Lung (tissue), 12 donors: ENCODE results near the gene UQCRC2. TPM values are rescaled to one million over a fixed set of nuclear protein-coding genes. Genes with fewer than 3 reads are reported as not detected.

Experiments used
- ATAC-seq: fragments of 200-7000 bp; cut with Tn5 transposase; one replicate; pipeline ENCODE4 v1.9.1; 2020; ENCODE audit warnings: moderate number of reproducible peaks; ENCODE audit not compliant: insufficient read depth, low FRiP score
- DNase-seq, 3 donors: peaks; one replicate each; pipeline ENCODE4 v3.0.0-alpha.2; 2013 to 2017
- H3K27ac ChIP-seq, 2 donors: one replicate each; pipeline ENCODE4 v1.5.1; 2013; ENCODE audit warnings: mild to moderate bottlenecking in 2 of 2, moderate library complexity in 2 of 2, control low read depth in 1 of 2, inconsistent platforms in 1 of 2, low read depth in 1 of 2, low read length in 1 of 2
- H3K27me3 ChIP-seq, 3 donors: one replicate each; pipeline ENCODE4 v1.5.1; 2013; ENCODE audit warnings: low read length in 2 of 3; ENCODE audit not compliant: control insufficient read depth in 3 of 3, insufficient read depth in 3 of 3
- H3K36me3 ChIP-seq, 4 donors: one replicate each; pipeline ENCODE4 v1.5.1; 2013; ENCODE audit warnings: low read length in 4 of 4, mild to moderate bottlenecking in 1 of 4, moderate library complexity in 1 of 4; ENCODE audit not compliant: control insufficient read depth in 4 of 4, insufficient read depth in 4 of 4
- H3K4me1 ChIP-seq, 5 donors: one replicate each; pipeline ENCODE4 v1.5.1; 2013; ENCODE audit warnings: low read length in 5 of 5, mild to moderate bottlenecking in 2 of 5, moderate library complexity in 1 of 5; ENCODE audit not compliant: control insufficient read depth in 5 of 5, insufficient read depth in 5 of 5
- H3K4me3 ChIP-seq: one replicate; pipeline ENCODE4 v1.5.1; 2013; ENCODE audit warnings: mild to moderate bottlenecking, control low read depth, moderate library complexity
- H3K9ac ChIP-seq, 2 donors: one replicate each; pipeline ENCODE4 v1.5.1; 2013; ENCODE audit warnings: low read length in 2 of 2, control low read depth in 1 of 2; ENCODE audit not compliant: insufficient read depth in 1 of 2
- H3K9me3 ChIP-seq, 4 donors: one replicate each; pipeline ENCODE4 v1.5.1; 2013; ENCODE audit warnings: low read length in 3 of 4, mild to moderate bottlenecking in 1 of 4, moderate library complexity in 1 of 4; ENCODE audit not compliant: control insufficient read depth in 4 of 4, insufficient read depth in 3 of 4
- CTCF ChIP-seq: IDR thresholded peaks from 2 replicates; pipeline ENCODE4 v1.5.1; 2012; ENCODE audit warnings: mild to moderate bottlenecking; ENCODE audit errors: control extremely low read depth, extremely low read depth
- WGBS, 2 donors: extraction: QIAGEN DNeasy Blood & Tissue Kit; methylation state at CpG; one replicate each; pipeline ENCODE4 v1.1.7; 2013; 5-methylcytosine and 5-hydroxymethylcytosine counted together
- polyA plus RNA-seq, 2 donors: library from polyadenylated mRNA; stranded (reverse); fragments of 200-250 nt; gene quantifications; one replicate each; pipeline ENCODE4 v1.2.1, GENCODE V29; 2013
- total RNA-seq, 2 donors: library from RNA; depleted of rRNA in 1 of 2; stranded (reverse); fragments of >200 nt in 1 of 2; gene quantifications; one replicate each; pipeline ENCODE4 v1.2.1, GENCODE V29; 2014 to 2021
- donor health status: control.
- donor health status: control.
- donor health status: Bipolar disorder and iron deficiency.
- donor health status: healthy.
- donor health status: DM: yes; HTN: yes; CAD: no.

UQCRC2 gene
- total and polyA plus RNA-seq, 4 donors: 69.3 to 196 (median 147) TPM

DNA sequence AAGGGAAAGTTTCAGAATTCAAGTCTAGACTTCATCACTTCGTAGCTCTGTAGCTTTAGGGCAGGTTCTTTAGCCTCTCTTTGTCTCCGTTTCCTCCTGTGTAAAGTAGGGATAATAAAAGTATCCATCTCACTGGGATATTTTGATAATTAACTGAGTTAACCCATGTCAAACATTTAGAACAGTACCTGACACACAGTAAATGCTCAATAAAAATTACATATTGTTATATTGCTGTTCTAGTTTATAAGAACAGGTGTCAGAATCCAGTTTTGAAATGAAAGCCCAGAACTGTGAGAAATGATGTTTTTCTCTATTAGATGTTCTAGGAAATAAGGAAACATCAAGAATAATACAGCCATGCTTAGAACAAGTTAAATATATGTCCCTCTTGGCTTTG, 59.1 kb downstream of the UQCRC2 start:
- DNase-seq (no peak), ATAC-seq (no peak)
- H3K36me3 ChIP-seq: no peaks in the 10 kb centered on the region
- H3K27me3 ChIP-seq: no peaks in the 10 kb centered on the region
- H3K9me3 ChIP-seq: no peaks in the 10 kb centered on the region
- no peak for TF ChIP-seq CTCF
- no peak overlapping the region for H3K9ac ChIP-seq
- WGBS, 2 donors: 42 to 47% methylated on average over 2 of the region's 2 CpGs
- no peak overlapping the region for H3K27ac ChIP-seq
- no peak overlapping the region for H3K4me3 ChIP-seq
- peaks cover 3 to 20% (median 7%) of the 10 kb centered on the region in 5 donors for H3K4me1 ChIP-seq

DNA sequence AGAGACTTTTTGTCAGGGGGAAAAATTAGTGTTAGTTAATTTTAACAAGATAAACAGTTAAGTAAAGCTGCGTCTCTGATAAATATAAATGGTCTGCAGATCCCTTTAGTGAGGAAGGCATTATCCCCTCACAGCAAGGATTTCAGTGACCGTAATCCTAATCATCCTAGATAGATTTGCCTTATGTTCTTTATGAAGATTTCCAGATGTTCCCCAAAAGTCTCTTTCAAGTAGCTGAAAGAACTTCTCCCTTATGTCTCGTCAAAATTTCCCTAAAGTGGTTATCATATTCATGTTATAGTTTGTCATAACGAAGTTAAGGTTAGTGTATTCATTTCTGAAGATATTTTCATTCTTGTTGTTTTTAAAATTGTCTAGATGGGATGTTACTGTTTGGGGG, 60.3 kb downstream of the UQCRC2 start:
- DNase-seq (no peak), ATAC-seq (no peak)
- no peak overlapping the region for H3K4me3 ChIP-seq
- no peak overlapping the region for H3K9ac ChIP-seq
- peaks cover 3 to 20% (median 5%) of the 10 kb centered on the region in 5 donors for H3K4me1 ChIP-seq
- no peak overlapping the region for H3K27ac ChIP-seq
- no peaks in the 10 kb centered on the region for H3K9me3 ChIP-seq
- no peak for TF ChIP-seq CTCF
- 85 to 91% methylated on average over 4 of the region's 4 CpGs for WGBS, 2 donors
- H3K27me3 ChIP-seq: no peaks in the 10 kb centered on the region
- no peaks in the 10 kb centered on the region for H3K36me3 ChIP-seq

GRCh38 chr16:22014271-22014873, 61.2 kb downstream of the UQCRC2 start:
- no peak overlapping the region for H3K9ac ChIP-seq
- no peak overlapping the region for H3K4me3 ChIP-seq
- H3K27ac ChIP-seq: no peak overlapping the region
- H3K4me1 ChIP-seq: peaks cover under 1 to 12% (median 3%) of the 10 kb centered on the region in 5 donors
- TF ChIP-seq CTCF: no peak
- 89 to 93% methylated on average over 2 of the region's 2 CpGs for WGBS, 2 donors
- H3K27me3 ChIP-seq: no peaks in the 10 kb centered on the region
- no peak for DNase-seq
- no peaks in the 10 kb centered on the region for H3K36me3 ChIP-seq
- H3K9me3 ChIP-seq: no peaks in the 10 kb centered on the region
- no peak for ATAC-seq

DNA sequence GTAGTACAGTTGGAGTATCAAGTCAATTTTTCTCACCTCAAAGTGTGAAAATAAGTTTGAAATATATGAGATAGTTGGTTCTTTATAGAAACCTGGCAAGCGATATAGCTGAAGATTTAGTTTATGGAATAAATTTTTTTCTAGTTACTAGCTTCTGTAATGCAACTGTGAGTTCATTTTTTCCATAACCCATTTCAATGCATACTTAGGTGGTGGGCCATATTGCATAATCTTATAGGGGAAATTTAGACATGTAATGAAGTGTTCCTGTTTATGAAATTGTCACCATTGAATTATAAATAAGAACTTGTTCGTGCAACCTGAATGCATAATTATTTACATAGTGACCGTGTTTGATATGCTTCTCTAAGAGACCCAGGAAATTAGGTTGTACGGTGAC, 63.8 kb downstream of the UQCRC2 start:
- Histone ChIP-seq H3K4me3 (no peak overlapping the region), H3K4me1 (peaks cover 0 to 11% (median 2%) of the 10 kb centered on the region in 5 donors), H3K27ac (no peak overlapping the region), H3K36me3 (no peaks in the 10 kb centered on the region), H3K9ac (no peak overlapping the region), H3K9me3 (no peaks in the 10 kb centered on the region), H3K27me3 (no peaks in the 10 kb centered on the region)
- WGBS, 2 donors: 54 to 61% methylated on average over 4 of the region's 4 CpGs
- no peak for TF ChIP-seq CTCF
- ATAC-seq (no peak), DNase-seq (no peak)
